GM12878 (cell line): Measurements from ENCODE around the gene LRRC3.

Experiments
- JUNB ChIP-seq: IDR thresholded peaks from 2 replicates; pipeline ENCODE4 v1.6.1; 2016; ENCODE audit warnings: antibody characterized with exemption, mild to moderate bottlenecking
- POLR2A ChIP-seq: IDR thresholded peaks from 2 replicates; pipeline ENCODE4 v1.6.1; 2011; ENCODE audit warnings: low read depth, mild to moderate bottlenecking, low read length
- ZZZ3 ChIP-seq: IDR thresholded peaks from 2 replicates; pipeline ENCODE4 v1.6.1; 2011; ENCODE audit warnings: low read depth; ENCODE audit not compliant: control insufficient read depth, insufficient read length

DNA sequence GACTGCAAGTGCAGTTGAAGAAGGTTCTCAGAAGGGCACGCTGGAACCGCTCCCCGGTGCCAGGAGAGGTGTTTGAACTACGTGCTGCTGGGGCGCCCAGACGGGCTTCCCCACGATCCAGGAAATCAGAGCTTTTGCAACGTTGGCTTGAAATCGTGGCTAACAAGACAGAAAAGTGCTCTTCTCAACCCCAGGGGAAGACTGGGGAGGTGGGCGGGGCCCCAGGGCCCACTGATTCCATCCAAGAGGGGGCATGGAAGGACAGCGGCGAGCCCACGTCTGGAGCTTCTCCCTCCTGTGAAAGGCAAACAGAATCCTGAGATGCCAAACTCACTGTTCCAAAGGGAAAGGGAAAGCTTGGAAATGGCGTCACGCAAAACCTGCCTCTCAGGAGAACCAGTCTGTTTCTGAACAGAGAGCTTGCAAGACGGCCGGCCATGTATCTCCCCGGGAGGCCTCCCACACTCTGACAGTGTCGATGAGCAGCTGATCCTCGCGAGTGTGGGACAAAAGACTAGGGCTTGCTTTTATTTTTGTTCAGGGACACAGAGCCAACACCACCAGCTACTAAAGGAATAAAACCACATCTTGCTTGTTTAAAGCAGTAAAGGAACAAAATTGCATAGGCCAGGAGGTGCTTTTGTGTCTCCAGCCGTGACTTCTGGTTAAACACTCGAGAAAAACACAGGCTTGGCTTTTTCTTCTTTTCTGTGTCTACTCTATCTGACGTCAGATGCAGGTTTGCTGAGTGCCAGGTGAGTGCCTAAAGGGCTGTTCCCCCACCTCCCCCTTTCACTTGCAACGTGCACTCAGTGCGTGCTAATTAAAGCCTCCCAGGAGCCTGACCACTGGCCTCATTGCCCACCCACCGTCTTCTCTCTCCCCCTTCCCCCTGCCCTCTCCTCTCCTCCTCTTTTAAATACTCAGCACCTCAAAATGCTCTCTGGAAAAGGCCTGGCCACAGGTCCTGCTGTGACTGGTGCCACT, 41.5 kb downstream of the LRRC3 start:
- no peak for TF ChIP-seq POLR2A
- no peak for TF ChIP-seq JUNB
- no peak for TF ChIP-seq ZZZ3
